Activated CD4-positive, alpha-beta T cell treated with anti-CD3 and anti-CD28 coated beads for 36 hours (primary cell): ENCODE measurements around the gene DCT. TPM values are rescaled to one million over a fixed set of nuclear protein-coding genes. Genes with fewer than 3 reads are reported as not detected.

Experiments used
- ATAC-seq: fragments of 200-7000 bp; cut with Tn5 transposase; one replicate; pipeline ENCODE4 v1.10.0; 2021; ENCODE audit warnings: mild to moderate bottlenecking, moderate library complexity
- CTCF ChIA-PET: fragments of 350-600 bp; sonication (Branson Sonifier 250); formaldehyde crosslinking; loops from one replicate; lab custom pipeline; 2021; ENCODE audit warnings: antibody characterized with exemption; lab: Charles Lee
- POLR2A ChIA-PET: fragments of 350-600 bp; sonication (Branson Sonifier 250); formaldehyde crosslinking; loops from one replicate; lab custom pipeline; 2021; ENCODE audit warnings: antibody characterized with exemption, inconsistent platforms; lab: Charles Lee
- DNase-seq: peaks from one replicate; pipeline ENCODE4 v3.0.0-alpha.2; 2020
- H3K27ac Mint-ChIP-seq: one replicate; pipeline ENCODE4 v1.8.0; 2021; ENCODE audit warnings: mixed read lengths
- H3K27me3 Mint-ChIP-seq: one replicate; pipeline ENCODE4 v1.8.0; 2021; ENCODE audit warnings: mixed read lengths
- H3K36me3 Mint-ChIP-seq: one replicate; pipeline ENCODE4 v1.8.0; 2021; ENCODE audit warnings: low read depth, mixed read lengths
- H3K4me1 Mint-ChIP-seq: one replicate; pipeline ENCODE4 v1.8.0; 2021; ENCODE audit warnings: mixed read lengths
- H3K4me3 Mint-ChIP-seq: one replicate; pipeline ENCODE4 v1.8.0; 2021; ENCODE audit warnings: mild to moderate bottlenecking, moderate library complexity, mixed read lengths
- H3K9me3 Mint-ChIP-seq: one replicate; pipeline ENCODE4 v1.8.0; 2021; ENCODE audit warnings: low read depth, mixed read lengths
- intact Hi-C, 2 experiments: fragments of 100-400 bp; cut with DNase I in 1 of 2; cut with micrococcal nuclease in 1 of 2; formaldehyde crosslinking; loops; one replicate each; pipeline versions ENCODE4 v1.14.2 to v1.15.1; 2022 to 2024; cut with DNase I, micrococcal nuclease
- total RNA-seq, 2 experiments: library from RNA; stranded (reverse); gene quantifications; one replicate each; pipeline ENCODE4 v1.2.3, GENCODE V29; 2021

DCT gene
- total RNA-seq, 2 experiments from 2014 or later: 0.12 to 0.14 TPM

DNA sequence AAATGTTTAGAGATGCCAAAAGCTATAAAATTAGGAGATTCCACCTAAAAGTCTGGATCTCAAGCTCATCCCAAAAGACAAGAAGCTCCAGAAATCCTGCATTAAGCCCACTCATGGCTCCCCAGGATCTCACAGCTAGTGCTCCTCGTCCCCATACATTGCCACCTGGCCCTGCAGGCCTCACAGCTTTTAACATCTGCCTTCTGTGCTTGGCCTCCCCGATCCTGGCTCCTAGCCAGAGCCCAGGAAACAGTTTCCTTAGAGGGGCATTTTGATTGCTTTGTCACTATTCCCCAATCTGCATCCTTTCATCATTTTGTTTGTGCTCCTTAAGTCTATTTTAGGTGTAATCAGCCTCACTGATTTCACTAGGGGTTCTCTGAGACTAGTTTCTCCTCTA, 14.5 kb upstream of the DCT start:
- Mint-ChIP-seq H3K27ac (no peak overlapping the region), H3K4me1 (no peaks in the 10 kb centered on the region), H3K9me3 (peaks cover 2% of the 10 kb centered on the region), H3K4me3 (no peak overlapping the region), H3K36me3 (no peaks in the 10 kb centered on the region), H3K27me3 (no peaks in the 10 kb centered on the region)
- intact Hi-C loops: no loop called here
- ChIA-PET POLR2A (no interaction called here), CTCF (no interaction called here)
- ATAC-seq: no peak
- DNase-seq: no peak

DNA sequence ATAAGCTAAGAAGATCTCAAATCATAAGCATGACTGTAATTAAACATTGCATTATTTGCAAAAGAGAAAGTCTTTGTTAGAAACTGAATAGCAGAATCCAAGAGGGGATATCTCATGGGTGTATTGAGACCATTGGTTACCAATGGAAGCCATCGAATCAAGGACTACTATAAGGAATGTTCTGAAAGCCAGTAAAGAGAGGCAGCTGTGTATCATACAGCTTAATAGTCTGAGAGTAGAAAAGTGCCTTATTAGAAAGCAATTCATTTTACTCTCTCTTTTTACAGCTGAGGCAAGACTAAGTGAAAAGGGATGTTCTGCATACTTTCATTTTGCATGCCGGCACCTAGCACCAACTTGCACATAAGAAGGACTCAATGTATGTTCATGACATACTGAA, 7.6 kb upstream of the DCT start:
- ChIA-PET CTCF (no interaction called here), POLR2A (no interaction called here)
- H3K4me3 Mint-ChIP-seq: no peak overlapping the region
- H3K9me3 Mint-ChIP-seq: no peaks in the 10 kb centered on the region
- no peak overlapping the region for H3K27ac Mint-ChIP-seq
- no peak for ATAC-seq
- peaks cover 3% of the 10 kb centered on the region for H3K27me3 Mint-ChIP-seq
- DNase-seq: no peak
- no peaks in the 10 kb centered on the region for H3K4me1 Mint-ChIP-seq
- intact Hi-C loops: no loop called here
- H3K36me3 Mint-ChIP-seq: no peaks in the 10 kb centered on the region

GRCh38 chr13:94483970-94484369, 4.5 kb upstream of the DCT start:
- H3K27ac Mint-ChIP-seq: no peak overlapping the region
- H3K36me3 Mint-ChIP-seq: no peaks in the 10 kb centered on the region
- ATAC-seq (no peak), DNase-seq (no peak)
- POLR2A ChIA-PET: no interaction called here
- H3K27me3 Mint-ChIP-seq: peaks cover 3% of the 10 kb centered on the region
- intact Hi-C loops: no loop called here
- no peak overlapping the region for H3K4me3 Mint-ChIP-seq
- peaks cover 2% of the 10 kb centered on the region for H3K4me1 Mint-ChIP-seq
- CTCF ChIA-PET: no interaction called here
- no peaks in the 10 kb centered on the region for H3K9me3 Mint-ChIP-seq

DNA sequence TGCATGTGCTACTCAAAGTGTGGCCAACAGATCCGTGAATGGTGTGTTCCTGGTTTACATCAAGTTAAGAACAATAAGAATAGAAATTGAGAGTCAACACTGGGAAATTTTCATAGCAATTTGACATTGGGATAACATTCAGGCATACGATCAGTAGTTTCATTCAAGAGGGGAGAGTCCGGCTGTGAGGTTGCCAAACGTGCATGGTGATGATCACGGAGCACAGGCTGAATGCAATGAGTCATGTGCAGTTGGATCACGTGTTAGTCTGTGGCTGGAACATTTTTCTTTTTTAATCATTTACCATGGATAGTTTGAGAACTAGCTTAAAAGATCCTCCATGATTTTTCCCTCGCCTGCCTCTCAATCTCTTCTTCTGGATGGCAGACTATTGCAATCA, 2.5 kb upstream of the DCT start:
- DNase-seq (no peak), ATAC-seq (no peak)
- Mint-ChIP-seq H3K27me3 (peaks cover 3% of the 10 kb centered on the region), H3K27ac (no peak overlapping the region), H3K4me1 (peaks cover 2% of the 10 kb centered on the region), H3K4me3 (no peak overlapping the region), H3K36me3 (no peaks in the 10 kb centered on the region), H3K9me3 (no peaks in the 10 kb centered on the region)
- ChIA-PET POLR2A (no interaction called here), CTCF (no interaction called here)
- intact Hi-C loops: no loop called here

DNA sequence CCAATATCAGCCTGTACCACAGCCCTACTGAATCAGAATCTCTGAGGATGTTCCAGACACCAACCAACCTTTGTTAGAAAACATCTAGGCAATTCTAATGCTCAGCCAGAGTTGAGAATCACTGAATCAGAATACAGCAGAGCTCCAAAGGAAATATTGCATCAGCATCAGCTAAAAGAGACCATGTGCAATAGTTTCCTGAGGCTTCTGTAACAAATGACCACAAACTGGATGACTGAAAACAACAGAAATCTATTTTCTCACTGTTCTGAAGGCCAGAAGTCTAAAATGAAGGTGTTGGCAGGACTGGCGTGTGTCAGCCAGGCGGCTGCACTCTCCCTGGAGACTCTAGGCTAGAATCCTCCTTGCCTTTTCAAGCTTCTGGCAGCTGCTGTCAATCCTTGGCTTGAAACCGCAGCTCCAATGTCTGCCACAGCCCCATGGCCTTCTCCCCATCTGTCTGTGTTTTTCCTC, 1.2 kb upstream of the DCT start:
- ATAC-seq (peak; percentile 82), DNase-seq (peak; percentile 10)
- Mint-ChIP-seq H3K9me3 (no peaks in the 10 kb centered on the region), H3K27me3 (peaks cover 3% of the 10 kb centered on the region), H3K36me3 (no peaks in the 10 kb centered on the region), H3K4me3 (no peak overlapping the region), H3K4me1 (peaks cover 2% of the 10 kb centered on the region), H3K27ac (no peak overlapping the region)
- ChIA-PET CTCF (interaction anchor here (0.6 to 1.4 kb wide), 2 partner anchors 10 to 17 kb away, joined by 3 to 5 read pairs; no protein-coding TSS in a partner anchor), POLR2A (no interaction called here)
- intact Hi-C loops: no loop called here

- Mint-ChIP-seq H3K4me3 (no peak overlapping the region), H3K4me1 (peaks cover 2% of the 10 kb centered on the region), H3K9me3 (no peaks in the 10 kb centered on the region), H3K27ac (no peak overlapping the region), H3K27me3 (peaks cover 2% of the 10 kb centered on the region), H3K36me3 (no peaks in the 10 kb centered on the region)
- ChIA-PET POLR2A (no interaction called here), CTCF (no interaction called here)
- ATAC-seq (no peak), DNase-seq (no peak)
- intact Hi-C loops: no loop called here
Measured at GRCh38 chr13:94478913-94479312, 569 bp downstream of the DCT start.

GRCh38 chr13:94470126-94470525, 9.4 kb downstream of the DCT start:
- Mint-ChIP-seq H3K9me3 (no peaks in the 10 kb centered on the region), H3K36me3 (no peaks in the 10 kb centered on the region), H3K4me1 (peaks cover 6% of the 10 kb centered on the region), H3K4me3 (no peak overlapping the region), H3K27ac (no peak overlapping the region), H3K27me3 (peaks cover 2% of the 10 kb centered on the region)
- DNase-seq (no peak), ATAC-seq (no peak)
- ChIA-PET CTCF (interaction anchor here (0.8 kb wide), 1 partner anchor 49 kb away, joined by 3 read pairs; no protein-coding TSS in a partner anchor), POLR2A (no interaction called here)
- intact Hi-C loops: no loop called here

- Mint-ChIP-seq H3K36me3 (no peaks in the 10 kb centered on the region), H3K4me1 (peaks cover 9% of the 10 kb centered on the region), H3K9me3 (no peaks in the 10 kb centered on the region), H3K27me3 (no peaks in the 10 kb centered on the region), H3K4me3 (no peak overlapping the region), H3K27ac (no peak overlapping the region)
- ChIA-PET POLR2A (no interaction called here), CTCF (interaction anchor here (0.6 kb wide), 1 partner anchor 232 kb away, joined by 3 read pairs; no protein-coding TSS in a partner anchor)
- DNase-seq (peak; percentile 57), ATAC-seq (peak; percentile 86)
- intact Hi-C loops: no loop called here
Measured at GRCh38 chr13:94464771-94465170, 14.7 kb downstream of the DCT start.

DNA sequence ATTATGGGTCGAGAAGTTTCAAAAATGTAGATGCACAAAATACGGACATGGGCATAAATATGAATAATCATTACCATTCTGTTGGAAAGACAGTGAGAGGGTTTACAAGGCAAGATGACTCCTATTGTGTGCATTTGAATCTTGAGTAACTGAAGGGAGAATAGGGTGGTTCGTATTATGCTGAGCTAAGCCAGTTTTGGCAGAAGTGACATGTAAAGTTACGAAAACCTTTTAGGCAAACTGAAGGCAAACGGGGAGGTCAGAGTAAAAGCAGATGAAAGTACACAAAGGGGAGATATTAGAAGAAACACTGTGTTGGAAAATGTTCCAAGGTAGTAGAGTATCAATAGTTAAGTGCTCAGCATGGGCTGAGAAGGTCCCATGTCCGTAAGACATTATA, 16.8 kb downstream of the DCT start:
- Mint-ChIP-seq H3K4me3 (no peak overlapping the region), H3K4me1 (peaks cover 9% of the 10 kb centered on the region), H3K27ac (no peak overlapping the region), H3K9me3 (no peaks in the 10 kb centered on the region), H3K36me3 (no peaks in the 10 kb centered on the region), H3K27me3 (no peaks in the 10 kb centered on the region)
- ChIA-PET POLR2A (no interaction called here), CTCF (no interaction called here)
- DNase-seq (no peak), ATAC-seq (no peak)
- intact Hi-C loops: no loop called here

DNA sequence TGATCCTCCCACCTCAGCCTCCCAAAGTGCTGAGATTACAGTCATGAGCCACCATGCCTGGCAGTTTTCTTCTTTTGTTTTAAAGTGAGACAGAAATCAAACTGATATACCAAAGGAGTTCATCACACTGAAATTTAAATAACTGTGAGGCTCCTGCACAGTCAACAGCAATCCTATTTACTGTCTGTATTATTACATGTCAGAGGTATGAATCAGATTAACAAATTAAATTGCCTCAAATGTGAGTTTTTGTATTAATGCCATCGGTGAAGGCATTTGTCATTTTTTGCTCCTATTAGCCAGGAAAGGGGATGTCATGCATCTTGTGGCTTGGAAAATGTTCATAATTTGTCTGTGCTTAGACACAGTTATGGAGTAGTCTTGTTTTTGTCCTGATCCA, 20.4 kb downstream of the DCT start:
- Mint-ChIP-seq H3K36me3 (no peaks in the 10 kb centered on the region), H3K4me3 (no peak overlapping the region), H3K9me3 (no peaks in the 10 kb centered on the region), H3K4me1 (no peaks in the 10 kb centered on the region), H3K27me3 (no peaks in the 10 kb centered on the region), H3K27ac (no peak overlapping the region)
- POLR2A ChIA-PET: no interaction called here
- CTCF ChIA-PET: no interaction called here
- ATAC-seq (no peak), DNase-seq (no peak)
- intact Hi-C loops: no loop called here

DNA sequence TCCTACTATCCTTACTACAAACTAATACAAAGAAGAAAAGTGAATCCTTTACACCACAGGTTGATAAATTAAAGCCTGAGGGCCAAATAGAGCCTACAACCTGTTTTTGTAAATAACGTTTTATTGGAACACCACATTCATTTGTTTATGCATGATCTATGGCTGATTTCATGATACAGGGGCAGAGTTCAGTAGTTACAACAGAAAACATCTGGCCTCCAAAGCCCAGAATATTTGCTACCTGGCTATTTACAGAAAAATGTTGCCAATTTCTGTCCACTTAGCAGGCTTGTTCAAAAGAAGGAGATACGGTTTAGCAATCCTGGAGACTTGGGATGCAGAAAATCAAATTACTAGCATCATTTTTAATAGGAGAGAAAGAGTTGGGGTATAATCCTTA, 24.1 kb downstream of the DCT start:
- no peak overlapping the region for H3K4me3 Mint-ChIP-seq
- H3K27me3 Mint-ChIP-seq: no peaks in the 10 kb centered on the region
- ATAC-seq (no peak), DNase-seq (no peak)
- intact Hi-C loops: no loop called here
- H3K4me1 Mint-ChIP-seq: no peaks in the 10 kb centered on the region
- H3K27ac Mint-ChIP-seq: no peak overlapping the region
- ChIA-PET CTCF (interaction anchor here (0.9 kb wide), 2 partner anchors 21 to 31 kb away, joined by 3 read pairs; no protein-coding TSS in a partner anchor), POLR2A (no interaction called here)
- H3K9me3 Mint-ChIP-seq: no peaks in the 10 kb centered on the region
- H3K36me3 Mint-ChIP-seq: no peaks in the 10 kb centered on the region

- intact Hi-C loops: no loop called here
- ChIA-PET POLR2A (no interaction called here), CTCF (interaction anchor here (0.9 to 1.0 kb wide), 2 partner anchors 21 to 163 kb away, joined by 3 read pairs; no protein-coding TSS in a partner anchor)
- no peak overlapping the region for H3K27ac Mint-ChIP-seq
- no peak overlapping the region for H3K4me3 Mint-ChIP-seq
- peak; percentile 96 for ATAC-seq
- H3K36me3 Mint-ChIP-seq: no peaks in the 10 kb centered on the region
- H3K4me1 Mint-ChIP-seq: no peaks in the 10 kb centered on the region
- H3K27me3 Mint-ChIP-seq: no peaks in the 10 kb centered on the region
- H3K9me3 Mint-ChIP-seq: peaks cover 1% of the 10 kb centered on the region
- peak; percentile 56 for DNase-seq
Measured at GRCh38 chr13:94454906-94455305, 24.6 kb downstream of the DCT start.
